Upper lobe of right lung (tissue), 1 donor: ENCODE measurements around the gene ERC2. TPM values are rescaled to one million over a fixed set of nuclear protein-coding genes. Genes with fewer than 3 reads are reported as not detected.

ENCODE experiments used
- ATAC-seq: fragments of 200-7000 bp; cut with Tn5 transposase; one replicate; pipeline ENCODE4 v1.9.1; 2020; ENCODE audit warnings: mild to moderate bottlenecking, moderate library complexity
- DNase-seq: peaks from one replicate; pipeline ENCODE4 v3.0.0-alpha.2; 2020
- H3K27ac ChIP-seq: fragments of 200-600 bp; one replicate; pipeline ENCODE4 v1.8.0; 2022
- H3K27me3 ChIP-seq: fragments of 200-600 bp; one replicate; pipeline ENCODE4 v1.8.0; 2022; ENCODE audit warnings: mild to moderate bottlenecking
- H3K36me3 ChIP-seq: fragments of 200-600 bp; one replicate; pipeline ENCODE4 v1.8.0; 2022
- H3K4me1 ChIP-seq: fragments of 200-600 bp; one replicate; pipeline ENCODE4 v1.8.0; 2022
- H3K4me3 ChIP-seq: fragments of 200-600 bp; one replicate; pipeline ENCODE4 v1.8.0; 2022; ENCODE audit warnings: mild to moderate bottlenecking
- H3K9me3 ChIP-seq: fragments of 200-600 bp; one replicate; pipeline ENCODE4 v1.8.0; 2022
- CTCF ChIP-seq: fragments of 200-600 bp; IDR thresholded peaks from one replicate; pipeline ENCODE4 v1.8.0; 2022; ENCODE audit warnings: antibody characterized with exemption
- intact Hi-C: fragments of 100-400 bp; cut with DNase I; formaldehyde crosslinking; loops from one replicate; pipeline ENCODE4 v1.11.0; 2022
- total RNA-seq: library from RNA; stranded (reverse); fragmentation: NEBNext Ultra II Directional; extraction: Animal tissue kit (Norgen Biotek cat#: 25700); gene quantifications from one replicate; pipeline ENCODE4 v1.2.1, GENCODE V29; 2021
- donor health status: DM: no; HTN: yes; CAD: no; lungs with severe emphysema.

The ERC2 gene
- total RNA-seq, 1 donor from 2014 or later = 1.4 TPM

- Histone ChIP-seq H3K36me3 (no peaks in the 10 kb centered on the region), H3K4me1 (no peaks in the 10 kb centered on the region), H3K27me3 (no peaks in the 10 kb centered on the region), H3K9me3 (no peaks in the 10 kb centered on the region), H3K27ac (no peak overlapping the region), H3K4me3 (no peak overlapping the region)
- no peak for DNase-seq
- intact Hi-C loops = no loop called here
- ATAC-seq = no peak
- TF ChIP-seq CTCF = no peak
Observed at GRCh38 chr3:55608301-55608937, 859.8 kb downstream of the ERC2 start.

GRCh38 chr3:55607844-55608243 is 860.4 kb downstream of the ERC2 start:
- DNase-seq (no peak), ATAC-seq (no peak)
- Histone ChIP-seq H3K27ac (no peak overlapping the region), H3K4me1 (no peaks in the 10 kb centered on the region), H3K27me3 (no peaks in the 10 kb centered on the region), H3K36me3 (no peaks in the 10 kb centered on the region), H3K9me3 (no peaks in the 10 kb centered on the region), H3K4me3 (no peak overlapping the region)
- intact Hi-C loops = no loop called here
- no peak for TF ChIP-seq CTCF

GRCh38 chr3:55607175-55607574 is 861.1 kb downstream of the ERC2 start:
- no peak for TF ChIP-seq CTCF
- no peaks in the 10 kb centered on the region for H3K36me3 ChIP-seq
- no peak overlapping the region for H3K27ac ChIP-seq
- no peaks in the 10 kb centered on the region for H3K4me1 ChIP-seq
- H3K9me3 ChIP-seq = no peaks in the 10 kb centered on the region
- H3K27me3 ChIP-seq = no peaks in the 10 kb centered on the region
- no peak overlapping the region for H3K4me3 ChIP-seq
- DNase-seq (no peak), ATAC-seq (no peak)
- intact Hi-C loops = no loop called here

GRCh38 chr3:55605443-55606236 is 862.6 kb downstream of the ERC2 start:
- no peaks in the 10 kb centered on the region for H3K9me3 ChIP-seq
- TF ChIP-seq CTCF = no peak
- H3K27me3 ChIP-seq = no peaks in the 10 kb centered on the region
- no peaks in the 10 kb centered on the region for H3K36me3 ChIP-seq
- ATAC-seq (no peak), DNase-seq (no peak)
- no peak overlapping the region for H3K4me3 ChIP-seq
- intact Hi-C loops = no loop called here
- no peaks in the 10 kb centered on the region for H3K4me1 ChIP-seq
- no peak overlapping the region for H3K27ac ChIP-seq

- DNase-seq = no peak
- H3K36me3 ChIP-seq = no peaks in the 10 kb centered on the region
- ATAC-seq = no peak
- H3K4me3 ChIP-seq = no peak overlapping the region
- no peak overlapping the region for H3K27ac ChIP-seq
- no peak for TF ChIP-seq CTCF
- intact Hi-C loops = no loop called here
- H3K27me3 ChIP-seq = no peaks in the 10 kb centered on the region
- no peaks in the 10 kb centered on the region for H3K4me1 ChIP-seq
- no peaks in the 10 kb centered on the region for H3K9me3 ChIP-seq
Observed at GRCh38 chr3:55604846-55605245, 863.4 kb downstream of the ERC2 start.
